ENCODE data around the gene EPB41L4A. TPM values are rescaled to one million over a fixed set of nuclear protein-coding genes. Genes with fewer than 3 reads are reported as not detected.

Gene EPB41L4A
- total RNA-seq, 1 experiment from 2014 or later = 0.87 TPM

DNA sequence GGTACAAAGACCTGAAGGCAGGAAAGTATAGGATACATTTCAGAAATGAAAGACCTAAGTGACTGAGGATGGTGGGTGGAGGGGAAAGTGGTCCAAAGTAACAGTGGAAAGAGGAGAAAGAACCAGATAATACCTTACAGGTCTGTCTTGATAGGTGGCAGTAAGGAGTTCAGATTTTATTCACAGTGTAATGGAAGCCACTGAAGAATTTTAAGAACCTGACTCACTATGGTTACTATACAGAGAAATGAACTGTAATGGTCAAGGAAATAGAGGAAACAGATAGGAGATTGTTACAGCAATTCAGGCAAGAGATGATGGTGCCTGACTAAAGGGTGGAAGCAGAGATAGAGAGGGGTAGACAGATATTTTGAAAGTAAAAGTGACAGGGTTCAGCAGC is 46.5 kb downstream of the EPB41L4A start:
- H3K27me3 ChIP-seq (ENCODE audit: control insufficient read depth, insufficient read depth, low read length) = no peaks in the 10 kb centered on the region
- no peaks in the 10 kb centered on the region for H3K4me1 ChIP-seq (ENCODE audit: control insufficient read depth, insufficient read depth, low read length)
- ChIA-PET CTCF (no interaction called here), POLR2A (no interaction called here)
- in situ Hi-C loops (cut with HindIII; ENCODE audit: low pct_unique_long_range_greater_than_20kb, low sequenced_read_pairs) (no loop called here), intact Hi-C loops (cut with micrococcal nuclease; ENCODE audit: unreplicated experiment) (no loop called here)
- H3K27ac ChIP-seq (ENCODE audit: low read length) = no peak overlapping the region
- H3K36me3 ChIP-seq (ENCODE audit: control insufficient read depth, insufficient read depth, low read length) = no peaks in the 10 kb centered on the region
- no peak for ATAC-seq
- H3K9me3 ChIP-seq (ENCODE audit: control insufficient read depth, insufficient read depth, low read depth, low read length) = no peaks in the 10 kb centered on the region
- H3K4me3 ChIP-seq (ENCODE audit: low read depth in 2 of 2, low read length in 2 of 2) = no peak overlapping the region
- no TSS peak for BruUV-seq (replicated peaks)
- TF ChIP-seq POLR2AphosphoS5 (IDR thresholded peaks at IDR 0.05; ENCODE audit: low read depth, low read length) (no peak), TCF7L2 (IDR thresholded peaks at IDR 0.05; ENCODE audit: low read depth, low read length) (no peak), SIN3A (IDR thresholded peaks at IDR 0.05; ENCODE audit: borderline replicate concordance, insufficient read depth, low read depth, low read length) (no peak)
- TF ChIP-seq, protein P1, sequence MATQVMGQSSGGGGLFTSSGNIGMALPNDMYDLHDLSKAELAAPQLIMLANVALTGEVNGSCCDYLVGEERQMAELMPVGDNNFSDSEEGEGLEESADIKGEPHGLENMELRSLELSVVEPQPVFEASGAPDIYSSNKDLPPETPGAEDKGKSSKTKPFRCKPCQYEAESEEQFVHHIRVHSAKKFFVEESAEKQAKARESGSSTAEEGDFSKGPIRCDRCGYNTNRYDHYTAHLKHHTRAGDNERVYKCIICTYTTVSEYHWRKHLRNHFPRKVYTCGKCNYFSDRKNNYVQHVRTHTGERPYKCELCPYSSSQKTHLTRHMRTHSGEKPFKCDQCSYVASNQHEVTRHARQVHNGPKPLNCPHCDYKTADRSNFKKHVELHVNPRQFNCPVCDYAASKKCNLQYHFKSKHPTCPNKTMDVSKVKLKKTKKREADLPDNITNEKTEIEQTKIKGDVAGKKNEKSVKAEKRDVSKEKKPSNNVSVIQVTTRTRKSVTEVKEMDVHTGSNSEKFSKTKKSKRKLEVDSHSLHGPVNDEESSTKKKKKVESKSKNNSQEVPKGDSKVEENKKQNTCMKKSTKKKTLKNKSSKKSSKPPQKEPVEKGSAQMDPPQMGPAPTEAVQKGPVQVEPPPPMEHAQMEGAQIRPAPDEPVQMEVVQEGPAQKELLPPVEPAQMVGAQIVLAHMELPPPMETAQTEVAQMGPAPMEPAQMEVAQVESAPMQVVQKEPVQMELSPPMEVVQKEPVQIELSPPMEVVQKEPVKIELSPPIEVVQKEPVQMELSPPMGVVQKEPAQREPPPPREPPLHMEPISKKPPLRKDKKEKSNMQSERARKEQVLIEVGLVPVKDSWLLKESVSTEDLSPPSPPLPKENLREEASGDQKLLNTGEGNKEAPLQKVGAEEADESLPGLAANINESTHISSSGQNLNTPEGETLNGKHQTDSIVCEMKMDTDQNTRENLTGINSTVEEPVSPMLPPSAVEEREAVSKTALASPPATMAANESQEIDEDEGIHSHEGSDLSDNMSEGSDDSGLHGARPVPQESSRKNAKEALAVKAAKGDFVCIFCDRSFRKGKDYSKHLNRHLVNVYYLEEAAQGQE (IDR thresholded peaks at IDR 0.05; ENCODE audit: insufficient read depth in 1 of 2, low read depth in 2 of 2, low read length in 1 of 2) = no peak
- TF ChIP-seq, protein P2, sequence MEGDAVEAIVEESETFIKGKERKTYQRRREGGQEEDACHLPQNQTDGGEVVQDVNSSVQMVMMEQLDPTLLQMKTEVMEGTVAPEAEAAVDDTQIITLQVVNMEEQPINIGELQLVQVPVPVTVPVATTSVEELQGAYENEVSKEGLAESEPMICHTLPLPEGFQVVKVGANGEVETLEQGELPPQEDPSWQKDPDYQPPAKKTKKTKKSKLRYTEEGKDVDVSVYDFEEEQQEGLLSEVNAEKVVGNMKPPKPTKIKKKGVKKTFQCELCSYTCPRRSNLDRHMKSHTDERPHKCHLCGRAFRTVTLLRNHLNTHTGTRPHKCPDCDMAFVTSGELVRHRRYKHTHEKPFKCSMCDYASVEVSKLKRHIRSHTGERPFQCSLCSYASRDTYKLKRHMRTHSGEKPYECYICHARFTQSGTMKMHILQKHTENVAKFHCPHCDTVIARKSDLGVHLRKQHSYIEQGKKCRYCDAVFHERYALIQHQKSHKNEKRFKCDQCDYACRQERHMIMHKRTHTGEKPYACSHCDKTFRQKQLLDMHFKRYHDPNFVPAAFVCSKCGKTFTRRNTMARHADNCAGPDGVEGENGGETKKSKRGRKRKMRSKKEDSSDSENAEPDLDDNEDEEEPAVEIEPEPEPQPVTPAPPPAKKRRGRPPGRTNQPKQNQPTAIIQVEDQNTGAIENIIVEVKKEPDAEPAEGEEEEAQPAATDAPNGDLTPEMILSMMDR (IDR thresholded peaks at IDR 0.05) = no peak
- no peak for DNase-seq (ENCODE audit: low read depth, low spot score)

DNA sequence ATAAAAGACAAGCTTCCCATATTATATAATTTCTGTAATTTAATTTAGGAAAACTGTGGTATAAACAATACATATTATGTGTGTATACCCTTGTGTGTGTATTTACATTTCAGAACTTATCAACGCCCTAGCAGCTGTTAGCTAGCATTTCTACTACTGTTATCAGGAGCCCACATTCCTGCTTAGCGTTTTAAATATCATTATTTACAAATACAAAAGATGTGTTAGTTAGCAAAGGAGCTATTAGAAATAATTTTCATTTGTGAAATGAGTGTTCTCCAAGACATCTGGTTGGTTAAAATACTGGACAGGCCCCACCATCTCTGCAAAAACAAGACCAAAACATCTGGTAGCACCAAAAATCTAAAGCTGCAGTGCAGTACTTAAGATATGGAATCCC is 48.0 kb downstream of the EPB41L4A start:
- Histone ChIP-seq H3K4me3 (ENCODE audit: low read depth in 2 of 2, low read length in 2 of 2) (no peak overlapping the region), H3K27me3 (ENCODE audit: control insufficient read depth, insufficient read depth, low read length) (no peaks in the 10 kb centered on the region), H3K4me1 (ENCODE audit: control insufficient read depth, insufficient read depth, low read length) (no peaks in the 10 kb centered on the region), H3K36me3 (ENCODE audit: control insufficient read depth, insufficient read depth, low read length) (no peaks in the 10 kb centered on the region), H3K9me3 (ENCODE audit: control insufficient read depth, insufficient read depth, low read depth, low read length) (no peaks in the 10 kb centered on the region), H3K27ac (ENCODE audit: low read length) (no peak overlapping the region)
- CTCF ChIA-PET = interaction anchor here (0.6 kb wide), 1 partner anchor 420 kb away, joined by 5 read pairs; no protein-coding TSS in a partner anchor
- POLR2A ChIA-PET = no interaction called here
- no peak for DNase-seq (ENCODE audit: low read depth, low spot score)
- TF ChIP-seq, protein P2 (IDR thresholded peaks at IDR 0.05) = no peak
- TF ChIP-seq, protein P1 (IDR thresholded peaks at IDR 0.05; ENCODE audit: insufficient read depth in 1 of 2, low read depth in 2 of 2, low read length in 1 of 2) = no peak
- TF ChIP-seq SIN3A (IDR thresholded peaks at IDR 0.05; ENCODE audit: borderline replicate concordance, insufficient read depth, low read depth, low read length) (no peak), TCF7L2 (IDR thresholded peaks at IDR 0.05; ENCODE audit: low read depth, low read length) (no peak), POLR2AphosphoS5 (IDR thresholded peaks at IDR 0.05; ENCODE audit: low read depth, low read length) (no peak)
- no peak for ATAC-seq
- in situ Hi-C loops (cut with HindIII; ENCODE audit: low pct_unique_long_range_greater_than_20kb, low sequenced_read_pairs) (no loop called here), intact Hi-C loops (cut with micrococcal nuclease; ENCODE audit: unreplicated experiment) (no loop called here)
- BruUV-seq (replicated peaks) = no TSS peak
